Measurements from ENCODE around the gene ZBTB7A. TPM values are rescaled to one million over a fixed set of nuclear protein-coding genes. Genes with fewer than 3 reads are reported as not detected.
A peak's percentile ranks its signal among the peaks of the same experiment; 100 is the strongest.

Gene ZBTB7A
- total RNA-seq, 2 experiments from 2014 or later: 67.4 to 72.6 TPM

- ATAC-seq: no peak
Observed at GRCh38 chr19:4062419-4063368, 4.0 kb downstream of the ZBTB7A start.

DNA sequence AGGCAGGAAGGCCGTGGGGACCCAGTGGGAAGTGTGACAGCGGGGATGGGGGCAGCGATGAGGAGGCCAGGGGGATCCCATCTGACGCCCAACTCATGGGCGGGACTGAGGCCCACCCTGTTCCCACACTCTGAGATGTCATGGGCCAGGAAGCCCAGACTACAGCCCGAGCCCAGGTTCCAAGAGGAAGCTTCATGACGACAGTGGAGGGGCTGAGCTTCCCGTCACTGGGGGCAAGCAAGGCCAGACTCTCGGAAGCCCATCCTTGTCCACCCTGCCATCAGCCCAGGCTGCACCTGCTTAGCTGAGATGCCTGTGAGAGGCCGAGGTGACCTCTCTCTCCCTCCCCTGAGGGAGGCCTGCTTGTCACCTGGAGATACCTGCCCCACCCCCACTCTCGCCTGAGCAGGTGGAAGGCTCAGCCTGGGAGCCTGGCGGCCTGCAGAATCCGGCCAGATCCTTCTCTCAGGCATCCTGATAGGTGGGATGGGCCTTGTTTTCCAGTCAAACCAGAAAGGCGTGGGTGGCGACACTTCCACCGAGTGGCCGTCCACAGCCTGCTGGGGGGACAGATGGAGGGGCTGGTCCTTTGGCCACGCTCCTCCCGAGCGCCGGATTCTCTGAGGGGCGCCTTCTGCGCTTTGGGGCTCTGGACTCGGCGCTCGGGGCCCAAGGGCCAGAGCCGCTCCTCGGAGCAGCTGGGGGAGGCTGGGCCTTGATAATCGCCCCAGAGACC, 4.8 kb downstream of the ZBTB7A start:
- peak overlapping the region; percentile 36 for H3K27ac Mint-ChIP-seq
- no peak for DNase-seq
- peaks cover 46% of the 10 kb centered on the region for H3K4me1 Mint-ChIP-seq
- no peak for ATAC-seq
- no peaks in the 10 kb centered on the region for H3K27me3 Mint-ChIP-seq
- no peaks in the 10 kb centered on the region for H3K9me3 Mint-ChIP-seq (ENCODE audit: low read depth)
- H3K4me3 Mint-ChIP-seq: no peak overlapping the region
- H3K36me3 Mint-ChIP-seq: peaks cover 15% of the 10 kb centered on the region
- CTCF ChIA-PET: interaction anchor here (1.2 to 2.4 kb wide), 3 partner anchors 16 to 78 kb away, joined by 3 to 10 read pairs (median 3); no protein-coding TSS in a partner anchor

More at GRCh38 chr19:4062419-4063368, 4.0 kb downstream of the ZBTB7A start:
- Mint-ChIP-seq H3K4me1 (peaks cover 41% of the 10 kb centered on the region), H3K9me3 (ENCODE audit: low read depth) (no peaks in the 10 kb centered on the region), H3K27ac (peak overlapping the region; percentile 80), H3K27me3 (no peaks in the 10 kb centered on the region), H3K4me3 (peak overlapping the region; percentile 85), H3K36me3 (peaks cover 11% of the 10 kb centered on the region)
- CTCF ChIA-PET: interaction anchor here (0.6 to 2.4 kb wide), 4 partner anchors 15 to 77 kb away, joined by 3 to 14 read pairs (median 3); no protein-coding TSS in a partner anchor
- no peak for DNase-seq

DNA sequence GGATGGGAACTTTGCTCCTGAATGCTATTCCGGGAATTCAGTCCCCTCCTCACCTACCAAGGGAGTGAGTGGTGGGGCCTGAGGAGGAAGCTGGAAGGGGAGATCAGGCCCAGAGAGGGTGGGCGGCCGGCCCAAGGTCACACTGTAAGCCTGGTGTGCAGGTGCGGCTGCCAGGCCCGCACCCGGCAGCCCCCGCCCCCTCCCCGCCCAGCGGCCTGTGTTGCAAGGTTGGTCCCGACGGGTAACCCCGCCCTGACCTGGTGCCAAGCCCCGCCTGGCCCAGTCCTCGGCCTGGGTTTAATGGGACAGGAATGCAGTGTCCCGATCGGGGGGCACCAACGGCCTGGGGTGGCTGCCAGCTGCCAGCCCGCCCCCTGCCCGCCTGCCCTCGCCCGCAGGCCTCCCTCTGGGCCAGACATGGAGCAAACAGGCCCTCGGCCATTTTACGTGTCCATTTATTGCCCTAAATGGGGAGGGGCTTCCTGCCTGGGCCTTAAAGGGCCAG, 5.5 kb downstream of the ZBTB7A start:
- Mint-ChIP-seq H3K9me3 (ENCODE audit: low read depth) (no peaks in the 10 kb centered on the region), H3K4me1 (peaks cover 46% of the 10 kb centered on the region), H3K27me3 (no peaks in the 10 kb centered on the region), H3K4me3 (peak overlapping the region; percentile 75), H3K27ac (peak overlapping the region; percentile 88), H3K36me3 (peaks cover 15% of the 10 kb centered on the region)
- ATAC-seq: no peak
- DNase-seq: peak; percentile 67
- CTCF ChIA-PET: interaction anchor here (2.4 kb wide), 1 partner anchor 79 kb away, joined by 10 read pairs; no protein-coding TSS in a partner anchor

GRCh38 chr19:4060621-4061177, 6.0 kb downstream of the ZBTB7A start:
- H3K27ac Mint-ChIP-seq: peak overlapping the region; percentile 88
- no peaks in the 10 kb centered on the region for H3K27me3 Mint-ChIP-seq
- DNase-seq (no peak), ATAC-seq (no peak)
- H3K9me3 Mint-ChIP-seq (ENCODE audit: low read depth): no peaks in the 10 kb centered on the region
- peaks cover 51% of the 10 kb centered on the region for H3K4me1 Mint-ChIP-seq
- peak overlapping the region; percentile 75 for H3K4me3 Mint-ChIP-seq
- CTCF ChIA-PET: interaction anchor here (0.7 to 2.4 kb wide), 3 partner anchors 58 to 79 kb away, joined by 3 to 10 read pairs (median 3); partner anchors contain the start of gene EEF2
- H3K36me3 Mint-ChIP-seq: peaks cover 20% of the 10 kb centered on the region

GRCh38 chr19:4059891-4060620, 6.6 kb downstream of the ZBTB7A start:
- H3K27ac Mint-ChIP-seq: peak overlapping the region; percentile 88
- peaks cover 24% of the 10 kb centered on the region for H3K36me3 Mint-ChIP-seq
- H3K9me3 Mint-ChIP-seq (ENCODE audit: low read depth): no peaks in the 10 kb centered on the region
- ATAC-seq (peak; percentile 77), DNase-seq (peak; percentile 89)
- peaks cover 55% of the 10 kb centered on the region for H3K4me1 Mint-ChIP-seq
- no peaks in the 10 kb centered on the region for H3K27me3 Mint-ChIP-seq
- CTCF ChIA-PET: interaction anchor here (0.6 to 2.4 kb wide), 7 partner anchors 29 to 1078 kb away, joined by 3 to 10 read pairs (median 3); partner anchors contain the start of genes EEF2 and PIAS4
- peak overlapping the region; percentile 75 for H3K4me3 Mint-ChIP-seq

DNA sequence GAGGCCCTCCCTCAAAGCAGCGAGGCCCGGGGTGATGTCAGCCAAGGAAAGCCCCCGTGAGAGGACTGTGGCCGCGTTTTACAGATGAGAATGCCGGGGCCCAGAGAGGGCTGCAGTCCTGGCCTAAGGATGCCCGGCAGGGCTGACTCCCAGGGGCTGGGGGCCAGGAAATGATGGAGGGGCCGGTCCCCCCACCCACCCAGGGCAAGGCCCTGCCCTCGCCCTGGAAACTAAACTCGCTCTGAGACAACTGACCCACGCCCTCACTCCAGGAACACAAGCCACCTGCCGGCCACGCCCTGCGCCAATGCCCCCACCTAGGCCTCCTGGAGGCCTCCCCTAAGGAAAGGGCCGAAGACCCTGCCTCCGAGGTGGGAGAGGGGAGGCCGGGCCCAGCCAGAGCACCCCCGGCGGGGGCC, 7.2 kb downstream of the ZBTB7A start:
- no peak for DNase-seq

DNA sequence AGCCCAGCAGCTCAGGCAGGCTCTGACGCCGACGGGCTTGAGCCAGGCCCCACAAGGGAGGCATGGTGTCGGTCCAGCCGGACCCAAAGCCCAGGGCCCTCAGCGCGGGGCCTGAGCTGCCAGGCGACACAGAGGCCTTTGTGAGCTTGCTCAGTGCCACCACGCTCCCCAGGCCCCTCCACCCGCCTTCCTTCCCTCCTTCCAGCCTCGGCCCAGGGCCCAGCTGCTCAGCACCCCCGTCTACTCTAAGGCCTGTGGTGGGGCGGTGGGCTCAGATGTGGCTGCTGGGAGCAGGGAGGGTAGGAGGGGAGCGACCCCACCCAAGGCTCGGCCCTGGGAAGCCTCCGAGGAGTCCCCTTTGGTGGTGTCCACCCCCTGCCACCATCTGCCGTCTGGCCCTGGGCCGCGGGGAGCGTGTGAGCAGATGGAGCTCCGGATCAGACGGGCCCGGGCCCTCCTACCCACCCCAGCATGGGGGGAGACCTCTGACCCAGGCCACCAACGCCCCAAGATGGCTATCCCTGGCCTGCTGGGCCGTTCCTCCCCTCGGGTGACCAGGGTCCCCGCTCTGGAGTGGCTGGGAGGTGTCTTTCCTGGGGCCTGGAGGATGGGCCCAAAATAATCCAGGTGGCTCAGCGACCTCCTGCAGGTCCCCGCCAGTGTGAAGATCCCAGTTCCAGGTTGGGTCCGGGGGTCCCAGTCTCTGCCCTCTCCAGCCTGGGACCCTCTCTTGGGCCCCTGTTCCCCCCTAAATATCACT, 7.8 kb downstream of the ZBTB7A start:
- DNase-seq (no peak), ATAC-seq (no peak)
- Mint-ChIP-seq H3K27me3 (no peaks in the 10 kb centered on the region), H3K9me3 (ENCODE audit: low read depth) (no peaks in the 10 kb centered on the region), H3K4me3 (peak overlapping the region; percentile 75), H3K36me3 (peaks cover 26% of the 10 kb centered on the region), H3K4me1 (peaks cover 56% of the 10 kb centered on the region), H3K27ac (peak overlapping the region; percentile 76)
- CTCF ChIA-PET: interaction anchor here (0.8 to 1.5 kb wide), 4 partner anchors 39 to 81 kb away, joined by 3 to 8 read pairs (median 4); partner anchors contain the start of gene EEF2

More for the DNA sequence above, 7.2 kb downstream of the ZBTB7A start:
- ATAC-seq: no peak
- Mint-ChIP-seq H3K9me3 (ENCODE audit: low read depth) (no peaks in the 10 kb centered on the region), H3K36me3 (peaks cover 28% of the 10 kb centered on the region), H3K4me3 (peak overlapping the region; percentile 75), H3K4me1 (peaks cover 55% of the 10 kb centered on the region), H3K27me3 (no peaks in the 10 kb centered on the region), H3K27ac (peak overlapping the region; percentile 76)
- CTCF ChIA-PET: interaction anchor here (0.6 to 2.4 kb wide), 6 partner anchors 30 to 1077 kb away, joined by 3 to 10 read pairs (median 3); partner anchors contain the start of gene PIAS4

DNA sequence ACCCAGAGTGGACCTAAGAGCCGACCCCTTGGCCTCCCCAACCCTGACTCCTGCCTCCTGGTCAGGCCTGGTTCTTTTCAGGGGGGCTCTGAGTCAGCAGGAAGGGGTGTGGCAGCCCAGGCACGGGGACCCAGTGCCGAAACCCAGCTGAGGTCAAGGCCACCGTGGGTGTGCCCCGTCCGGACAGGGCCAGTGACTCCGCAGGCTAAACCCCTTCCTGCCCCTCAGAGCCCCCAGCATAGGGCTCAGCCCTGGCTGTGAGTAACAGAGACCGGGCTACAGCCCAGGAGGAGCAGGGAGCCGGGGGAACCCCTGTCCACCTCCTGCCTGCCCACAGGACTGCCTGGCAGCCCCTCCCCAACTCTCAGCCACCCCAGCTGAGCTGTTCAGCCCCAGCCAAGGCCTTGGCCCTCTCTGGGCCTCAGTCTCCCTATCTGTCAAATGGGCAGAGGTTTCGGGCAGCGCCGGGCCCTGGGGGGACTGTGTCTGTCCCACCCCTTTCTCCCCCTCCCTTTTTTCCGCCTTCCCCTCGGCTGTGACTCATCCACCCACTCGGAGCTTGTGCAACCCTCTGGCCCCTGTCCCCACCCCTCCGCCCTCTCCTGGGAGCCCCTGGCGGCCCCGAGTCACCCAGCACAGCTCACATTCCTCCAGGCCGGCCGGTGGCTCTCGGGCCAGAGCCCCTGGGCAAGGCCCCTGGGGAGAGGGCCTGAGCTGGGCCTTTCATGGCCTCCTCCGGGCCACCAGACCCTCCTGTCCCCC, 8.6 kb downstream of the ZBTB7A start:
- H3K27ac Mint-ChIP-seq: peak overlapping the region; percentile 66
- peaks cover 57% of the 10 kb centered on the region for H3K4me1 Mint-ChIP-seq
- H3K36me3 Mint-ChIP-seq: peaks cover 31% of the 10 kb centered on the region
- H3K27me3 Mint-ChIP-seq: no peaks in the 10 kb centered on the region
- CTCF ChIA-PET: interaction anchor here (0.8 to 1.7 kb wide), 5 partner anchors 40 to 82 kb away, joined by 3 to 9 read pairs (median 4); partner anchors contain the start of gene EEF2
- DNase-seq (no peak), ATAC-seq (peak; percentile 7)
- no peak overlapping the region for H3K4me3 Mint-ChIP-seq
- no peaks in the 10 kb centered on the region for H3K9me3 Mint-ChIP-seq (ENCODE audit: low read depth)

DNA sequence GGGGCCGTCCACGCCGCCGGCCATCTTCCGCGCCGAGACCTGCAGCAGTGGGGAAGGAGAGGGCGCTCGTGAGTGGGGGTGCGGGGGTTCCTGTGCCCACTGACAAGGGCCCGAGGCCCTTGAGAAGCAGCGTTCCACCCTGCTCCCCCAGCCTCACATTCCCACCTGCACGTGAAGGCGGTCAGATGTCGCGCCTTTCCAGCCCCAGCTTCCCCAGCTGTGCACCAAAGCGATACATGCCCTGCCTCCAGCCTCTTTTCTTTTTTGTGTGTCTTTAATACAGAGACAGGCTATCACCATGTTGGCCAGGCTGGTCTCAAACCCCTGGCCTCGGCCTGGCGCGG, 11.5 kb downstream of the ZBTB7A start:
- Mint-ChIP-seq H3K9me3 (ENCODE audit: low read depth) (no peaks in the 10 kb centered on the region), H3K4me3 (no peak overlapping the region), H3K27ac (no peak overlapping the region), H3K27me3 (no peaks in the 10 kb centered on the region), H3K4me1 (peaks cover 55% of the 10 kb centered on the region), H3K36me3 (peaks cover 44% of the 10 kb centered on the region)
- DNase-seq (no peak), ATAC-seq (no peak)
- CTCF ChIA-PET: no interaction called here

DNA sequence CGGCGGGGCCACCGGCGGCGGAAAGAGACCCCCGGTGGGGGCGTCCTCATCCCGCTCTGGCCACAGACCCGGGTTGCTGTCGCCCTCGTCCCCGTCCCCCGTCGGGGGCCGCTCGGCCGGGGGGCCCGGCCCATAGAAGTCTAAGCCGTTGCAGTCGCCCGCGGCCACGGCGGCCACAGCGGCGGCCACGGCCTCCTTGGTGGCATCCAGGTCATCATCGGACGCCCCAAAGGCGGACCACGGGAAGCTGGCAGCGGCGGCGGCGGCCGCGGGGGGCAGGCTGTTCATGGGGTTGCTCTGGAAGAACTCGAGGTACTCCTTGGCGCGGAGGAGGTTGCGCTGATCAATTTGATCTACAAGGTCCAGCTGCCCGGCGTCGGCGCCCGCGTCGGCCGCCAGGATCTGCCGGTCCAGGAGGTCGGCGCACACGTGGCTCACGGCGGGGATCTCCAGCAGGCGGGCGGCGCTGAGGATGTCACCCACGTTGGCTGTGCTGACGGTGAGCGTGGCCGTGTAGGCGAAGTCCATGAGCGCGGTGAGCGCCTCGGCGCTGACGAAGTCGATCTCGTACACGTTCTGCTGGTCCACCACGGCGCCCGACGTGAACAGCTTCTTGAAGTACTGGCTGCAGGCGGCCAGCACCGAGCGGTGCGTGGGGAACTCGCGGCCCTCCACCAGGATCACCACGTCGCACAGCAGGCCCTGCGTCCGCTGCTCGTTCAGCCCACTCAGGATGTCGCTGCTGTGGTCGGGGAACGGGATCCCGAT, 12.1 kb downstream of the ZBTB7A start:
- Mint-ChIP-seq H3K4me3 (no peak overlapping the region), H3K4me1 (peaks cover 57% of the 10 kb centered on the region), H3K27me3 (no peaks in the 10 kb centered on the region), H3K36me3 (peaks cover 48% of the 10 kb centered on the region), H3K9me3 (ENCODE audit: low read depth) (no peaks in the 10 kb centered on the region), H3K27ac (no peak overlapping the region)
- CTCF ChIA-PET: no interaction called here
- DNase-seq: no peak
- no peak for ATAC-seq
